ENCODE data around the gene HDHD5.
A peak's percentile ranks its signal among the peaks of the same experiment; 100 is the strongest.

The HDHD5 gene

DNA sequence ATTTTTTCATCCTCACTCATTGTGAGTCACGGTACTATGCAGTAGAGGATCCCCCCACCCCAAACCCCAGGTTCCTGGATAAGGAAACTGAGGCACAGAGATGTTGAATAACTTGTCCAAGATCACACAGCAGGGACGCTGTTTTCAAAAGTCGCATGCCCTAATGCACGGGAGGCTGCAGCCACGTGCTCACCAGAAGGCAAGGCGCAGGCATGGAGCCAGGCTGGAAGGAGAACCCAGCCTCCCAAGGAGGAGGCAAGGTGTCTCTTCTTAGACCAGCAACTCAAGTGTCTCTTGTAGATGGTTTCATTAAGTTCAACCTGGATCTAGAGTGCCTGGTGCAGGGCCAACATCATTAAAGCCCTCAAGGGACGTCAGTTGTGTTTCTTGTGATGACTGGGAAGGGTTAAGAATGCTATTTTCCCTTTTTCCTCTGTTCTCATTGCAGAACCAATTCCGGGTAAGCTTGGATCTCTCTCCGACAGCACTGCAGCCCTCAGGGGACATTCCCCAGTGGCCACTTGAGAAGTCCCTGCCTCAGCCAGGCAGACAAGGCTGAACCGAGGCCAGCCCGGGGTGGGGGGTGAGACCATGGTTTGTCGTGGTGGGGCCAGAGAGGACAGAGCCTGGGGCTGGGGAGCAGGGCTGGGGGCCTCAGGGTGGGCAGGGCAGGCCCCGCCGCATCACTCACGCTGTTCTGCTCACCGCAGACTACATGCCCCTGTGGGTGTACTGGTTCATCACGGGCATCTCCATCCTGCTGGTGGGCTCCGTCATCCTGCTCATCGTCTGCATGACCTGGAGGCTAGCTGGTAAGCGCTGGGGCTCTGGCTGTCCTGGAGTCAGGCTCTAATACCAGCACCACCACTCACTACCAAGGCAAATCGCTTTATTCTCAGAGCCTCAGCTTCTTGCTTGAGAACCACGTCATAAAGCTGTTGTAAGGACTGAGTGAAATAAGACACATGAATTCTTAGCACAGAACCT, 53.6 kb downstream of the HDHD5 start:
- DNase-seq (ENCODE audit: low read depth) = no peak

DNA sequence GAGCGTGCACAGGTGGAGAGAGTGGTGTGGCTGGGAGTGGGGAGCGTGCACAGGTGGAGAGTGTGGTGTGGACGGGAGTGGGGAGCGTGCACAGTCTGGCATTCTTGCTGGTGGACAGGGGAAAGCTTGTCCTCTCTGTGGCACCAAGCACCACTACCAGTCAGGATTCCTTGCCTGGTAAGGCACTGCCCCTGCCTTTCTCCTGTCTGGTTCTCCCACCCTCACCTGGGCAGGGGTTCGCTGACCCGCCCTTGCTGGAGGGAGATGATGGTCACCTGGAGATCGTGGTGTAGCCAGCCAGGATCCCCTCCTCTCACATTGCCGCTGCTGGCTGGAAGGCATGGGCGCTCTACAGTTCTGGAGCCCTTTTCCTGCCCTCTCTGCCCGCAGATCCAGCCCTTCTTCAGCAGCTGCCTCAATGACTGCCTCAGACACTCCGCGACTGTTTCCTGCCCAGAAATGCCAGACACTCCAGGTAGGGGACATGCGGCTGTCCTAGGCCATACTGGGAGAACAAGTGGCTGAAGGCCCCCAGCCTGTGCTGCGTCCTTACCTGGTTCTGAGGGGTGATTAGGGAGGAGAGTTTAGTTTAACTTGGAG, 54.6 kb downstream of the HDHD5 start:
- DNase-seq (ENCODE audit: low read depth) = no peak

DNA sequence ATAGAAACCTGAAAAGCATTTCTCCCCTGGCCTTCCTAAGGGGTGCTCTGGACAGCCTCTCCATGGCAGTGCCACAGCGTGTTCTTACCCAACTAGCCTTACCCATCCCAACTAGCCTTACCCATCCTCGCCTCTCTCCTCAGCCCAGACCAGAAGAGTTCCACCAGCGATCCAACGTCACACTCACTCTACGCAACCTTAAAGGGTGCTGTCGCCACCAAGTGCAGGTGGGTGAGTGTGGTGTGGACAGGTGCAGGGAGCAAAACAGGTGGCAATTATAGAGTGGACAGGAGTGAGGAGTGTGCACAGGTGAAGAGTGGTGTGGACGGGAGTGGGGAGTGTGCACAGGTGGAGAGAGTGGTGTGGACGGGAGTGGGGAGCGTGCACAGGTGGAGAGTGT, 55.7 kb downstream of the HDHD5 start:
- no peak for DNase-seq (ENCODE audit: low read depth)

DNA sequence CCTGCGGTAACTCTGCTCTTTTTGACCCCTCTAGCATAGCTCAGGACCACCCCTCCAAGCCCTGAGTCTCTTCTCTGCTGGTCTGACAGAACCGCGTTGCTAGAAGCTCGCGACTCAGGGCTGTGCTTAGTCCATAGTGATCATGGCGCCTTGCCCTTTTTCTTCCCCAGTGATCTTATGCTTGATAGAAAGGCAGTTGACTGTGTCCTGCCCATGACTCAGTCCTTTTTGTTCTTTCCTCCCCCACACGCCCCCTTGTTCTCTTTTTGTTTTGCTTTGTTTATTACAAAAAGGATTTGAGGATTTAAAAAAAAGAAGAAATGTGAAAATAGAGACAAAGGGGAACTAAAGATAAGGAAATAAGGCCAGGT, 56.8 kb downstream of the HDHD5 start:
- peak; percentile 15 for DNase-seq (ENCODE audit: low read depth)

DNA sequence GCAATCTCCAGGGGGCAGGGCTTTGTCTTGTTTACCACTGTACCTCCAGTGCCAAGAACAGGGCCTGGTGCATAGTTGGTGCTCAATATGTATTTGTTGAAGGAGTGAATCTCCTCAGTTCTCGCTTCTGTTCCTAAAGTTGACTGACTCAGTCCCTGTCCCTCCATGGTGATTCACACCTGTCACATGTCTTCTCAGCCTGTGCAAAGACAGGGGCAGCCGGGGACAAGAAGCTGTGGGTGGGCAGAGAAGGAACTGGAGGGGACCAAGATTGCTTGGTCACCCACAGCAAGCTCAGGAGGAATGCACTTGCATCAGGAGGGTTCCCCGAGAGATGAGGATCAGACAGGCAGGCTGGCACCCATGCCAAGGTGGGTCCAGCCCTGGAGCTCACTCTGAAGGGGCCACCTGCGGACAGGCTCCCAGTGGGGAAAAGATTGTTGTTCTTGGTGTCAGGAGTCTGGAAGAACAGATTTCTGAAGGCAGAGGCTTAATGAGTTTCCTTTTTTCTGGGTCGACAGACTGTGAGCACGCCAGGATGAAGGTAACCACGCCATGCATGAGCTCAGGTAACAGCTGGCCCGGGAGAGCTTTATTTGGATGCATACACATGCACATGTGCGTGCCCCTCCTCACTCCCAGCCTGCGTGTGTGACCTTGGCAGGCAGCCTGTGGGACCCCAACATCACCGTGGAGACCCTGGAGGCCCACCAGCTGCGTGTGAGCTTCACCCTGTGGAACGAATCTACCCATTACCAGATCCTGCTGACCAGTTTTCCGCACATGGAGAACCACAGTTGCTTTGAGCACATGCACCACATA, 57.4 kb downstream of the HDHD5 start:
- DNase-seq (ENCODE audit: low read depth) = no peak

DNA sequence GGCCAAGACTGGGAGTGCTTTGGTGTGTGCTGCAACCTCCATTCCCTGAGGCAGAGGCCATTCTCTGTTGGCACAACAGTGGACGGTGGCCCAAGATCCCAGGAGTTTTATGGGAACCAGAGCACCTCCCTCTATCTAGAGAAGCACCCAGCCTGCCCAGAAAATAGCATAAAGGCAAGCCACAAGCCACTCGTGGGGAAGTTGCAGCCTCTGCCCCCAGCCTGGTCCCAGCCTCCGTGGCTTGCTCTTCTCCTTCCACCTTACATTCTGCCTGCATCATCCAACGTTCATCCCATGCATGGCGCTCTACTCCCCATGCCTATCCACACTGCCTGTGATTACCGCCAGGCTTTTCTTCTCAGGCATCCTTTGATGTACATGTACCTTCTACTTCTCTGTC, 58.5 kb downstream of the HDHD5 start:
- no peak for DNase-seq (ENCODE audit: low read depth)

DNA sequence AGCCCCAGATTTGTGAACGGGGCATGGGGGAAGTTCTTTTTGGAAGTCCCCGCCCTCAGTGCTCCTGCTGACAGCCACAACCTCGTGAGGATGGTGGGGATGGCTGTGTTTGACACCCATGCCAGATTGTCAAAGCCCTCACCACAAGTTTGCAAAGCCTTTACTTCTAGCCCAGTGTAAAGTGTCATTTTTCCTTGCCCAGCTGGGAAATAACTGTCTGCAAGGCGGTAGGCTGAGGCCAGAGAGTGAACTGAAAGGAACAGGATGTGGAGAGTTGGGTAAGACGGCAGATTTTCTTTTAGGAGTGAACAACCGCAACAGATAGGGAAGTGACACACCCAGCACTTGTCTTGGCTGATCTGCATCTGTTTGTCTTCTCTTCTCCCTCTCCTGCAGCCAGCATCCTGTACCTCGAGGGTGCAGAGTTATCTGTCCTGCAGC, 60.7 kb downstream of the HDHD5 start:
- DNase-seq (ENCODE audit: low read depth) = peak; percentile 48

DNA sequence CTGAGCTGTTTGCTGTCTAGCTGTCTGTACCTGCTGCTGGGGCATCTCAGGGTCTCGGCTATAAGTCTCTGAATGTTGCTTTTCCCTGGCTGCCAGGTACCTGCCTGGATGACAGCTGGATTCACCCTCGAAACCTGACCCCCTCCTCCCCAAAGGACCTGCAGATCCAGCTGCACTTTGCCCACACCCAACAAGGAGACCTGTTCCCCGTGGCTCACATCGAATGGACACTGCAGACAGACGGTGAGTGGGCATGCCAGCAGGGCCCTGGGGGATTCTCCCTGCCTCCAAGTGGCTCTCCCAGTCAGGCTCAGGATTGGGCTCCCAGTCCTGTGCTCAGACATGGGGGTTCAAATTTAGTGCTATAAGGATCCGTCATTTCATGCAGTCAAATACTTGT, 61.4 kb downstream of the HDHD5 start:
- no peak for DNase-seq (ENCODE audit: low read depth)

DNA sequence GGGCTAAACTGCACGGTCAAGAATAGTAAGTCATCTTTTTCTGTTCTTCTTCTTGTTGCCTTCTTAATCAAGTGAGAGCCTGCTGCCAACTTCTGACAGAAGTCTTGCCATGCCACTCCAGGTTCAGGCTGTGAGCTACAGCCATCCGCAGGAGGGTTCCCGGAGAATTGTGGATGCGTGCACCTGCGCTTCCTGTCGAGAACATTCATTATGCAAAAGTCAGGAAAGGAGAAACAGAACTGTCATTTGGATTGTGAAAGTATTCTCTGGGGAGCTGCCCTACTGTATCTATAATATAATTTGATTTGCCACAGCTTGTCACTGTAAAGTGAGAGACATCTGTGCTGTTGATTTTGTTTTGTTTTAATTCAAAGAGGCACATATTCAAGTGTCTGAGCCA, 62.0 kb downstream of the HDHD5 start:
- DNase-seq (ENCODE audit: low read depth) = no peak

DNA sequence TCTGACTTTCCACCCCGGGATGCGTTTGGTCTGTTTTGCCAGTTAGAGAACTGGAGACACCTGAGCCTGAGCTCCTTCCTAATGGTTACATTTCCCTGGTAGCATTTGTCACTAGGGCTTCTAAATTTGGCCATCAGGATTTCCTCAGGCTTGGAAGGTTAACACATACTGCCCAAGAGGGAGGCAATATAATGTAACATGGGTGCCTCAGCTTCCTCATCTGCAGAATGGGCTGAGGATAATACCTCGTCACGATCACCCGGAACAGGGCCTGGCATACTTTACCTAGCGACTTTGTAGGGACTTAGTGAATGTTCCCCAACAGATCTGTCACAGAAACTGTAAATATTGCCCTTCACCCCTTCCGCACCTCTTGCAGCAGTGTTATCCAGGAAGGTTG, 63.0 kb downstream of the HDHD5 start:
- DNase-seq (ENCODE audit: low read depth) = no peak

DNA sequence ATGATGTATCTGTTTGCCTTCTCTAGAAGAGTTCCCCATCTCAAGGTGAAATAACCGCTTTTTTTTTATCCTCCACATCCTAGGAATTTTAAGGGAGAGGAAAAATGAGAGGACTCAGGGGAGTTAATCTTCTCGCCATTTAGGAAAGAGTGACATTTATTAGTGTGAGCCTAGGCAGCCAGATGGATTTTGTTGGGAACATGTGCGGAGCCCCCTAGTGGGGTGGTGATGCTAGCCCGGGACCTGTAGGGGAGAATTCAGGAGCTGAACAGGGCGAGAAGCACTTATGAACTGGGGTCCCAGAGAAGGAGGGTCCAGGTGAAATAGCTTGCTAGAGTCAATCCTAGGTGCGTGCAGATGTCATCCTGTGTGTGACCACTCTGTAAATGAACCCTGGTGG, 63.5 kb downstream of the HDHD5 start:
- no peak for DNase-seq (ENCODE audit: low read depth)

DNA sequence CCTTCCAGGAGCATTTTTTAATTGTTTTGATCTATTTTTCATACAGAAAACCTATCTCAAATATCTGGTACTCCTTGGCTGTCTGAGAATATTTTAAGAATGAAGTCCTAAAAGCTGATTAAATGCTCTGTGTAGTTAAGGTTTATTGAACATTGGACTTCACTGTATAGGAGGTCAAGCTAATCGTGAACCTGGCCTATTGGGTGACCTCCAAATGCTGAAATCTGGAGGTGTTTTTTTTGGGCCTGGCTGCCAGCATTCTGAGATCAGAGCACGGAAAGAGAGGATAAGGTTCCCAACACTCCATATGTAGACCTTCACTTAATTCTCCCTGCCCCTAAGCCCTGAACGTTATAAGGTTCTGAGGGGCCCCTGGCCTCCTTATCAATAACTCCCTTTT, 66.0 kb downstream of the HDHD5 start:
- no peak for DNase-seq (ENCODE audit: low read depth)

DNA sequence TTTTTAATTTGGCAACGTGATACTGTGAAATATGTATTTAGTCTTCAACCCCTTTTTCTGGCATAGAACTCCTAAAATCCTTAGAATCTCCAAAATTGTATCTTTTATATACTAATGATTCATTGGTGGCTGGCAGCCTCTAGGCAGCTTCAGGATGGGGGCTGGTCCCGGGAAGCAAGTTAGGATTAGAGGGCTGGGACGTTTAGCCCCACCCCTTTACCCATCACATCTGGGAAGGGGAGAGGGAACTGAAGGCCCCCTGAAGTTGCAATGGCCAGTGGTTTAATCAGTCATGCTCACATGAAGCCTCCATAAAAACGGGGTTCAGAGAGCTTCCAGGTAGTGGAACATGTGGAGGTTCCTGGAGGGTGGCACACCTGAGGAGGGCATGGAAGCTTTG, 67.2 kb downstream of the HDHD5 start:
- DNase-seq (ENCODE audit: low read depth) = no peak

DNA sequence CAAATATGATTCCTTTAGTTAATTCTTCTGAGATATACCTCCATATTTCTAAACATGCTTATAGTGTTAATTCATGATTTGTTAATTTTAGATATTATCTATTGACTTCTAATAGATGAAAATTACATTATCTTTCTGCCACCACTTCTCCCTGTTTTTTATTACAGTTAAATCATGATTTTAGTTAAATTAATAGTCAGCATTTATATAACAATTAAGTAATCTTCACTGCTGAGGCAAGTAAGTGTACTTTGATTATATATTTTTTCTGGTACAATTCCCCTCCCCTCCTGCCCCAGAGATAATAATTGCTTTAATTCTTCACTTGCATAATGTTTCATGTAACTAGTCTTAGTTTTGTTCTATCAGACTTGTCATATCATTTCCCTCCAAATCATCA, 68.5 kb downstream of the HDHD5 start:
- DNase-seq (ENCODE audit: low read depth) = no peak

Measured in amniotic epithelial cell (primary cell).